ENCODE data around the gene GPR160. TPM values are rescaled to one million over a fixed set of nuclear protein-coding genes. Genes with fewer than 3 reads are reported as not detected.
"Not testable (repeated sequence)": the region's sequence is repeated elsewhere in the genome, so short reads cannot be mapped to it uniquely, and the experiment has no call there.

Gene GPR160
- total RNA-seq, 1 donor from 2014 or later: 0.45 TPM

GRCh38 chr3:170109579-170110293, 71.9 kb downstream of the GPR160 start:
- Mint-ChIP-seq H3K27ac (no peak overlapping the region), H3K4me1 (no peaks in the 10 kb centered on the region), H3K9me3 (no peaks in the 10 kb centered on the region), H3K27me3 (ENCODE audit: low read depth) (no peaks in the 10 kb centered on the region), H3K36me3 (peaks cover 36% of the 10 kb centered on the region), H3K4me3 (no peak overlapping the region)
- no peak for TF ChIP-seq CTCF (IDR thresholded peaks at IDR 0.05; ENCODE audit: unreplicated experiment)
- DNase-seq (ENCODE audit: low spot score in 2 of 2, unreplicated experiment in 2 of 2): no peak

GRCh38 chr3:170111147-170111771, 73.5 kb downstream of the GPR160 start:
- Mint-ChIP-seq H3K27me3 (ENCODE audit: low read depth) (no peaks in the 10 kb centered on the region), H3K27ac (no peak overlapping the region), H3K9me3 (no peaks in the 10 kb centered on the region), H3K36me3 (peaks cover 37% of the 10 kb centered on the region), H3K4me1 (no peaks in the 10 kb centered on the region), H3K4me3 (no peak overlapping the region)
- no peak for DNase-seq (ENCODE audit: low spot score in 2 of 2, unreplicated experiment in 2 of 2)
- TF ChIP-seq CTCF (IDR thresholded peaks at IDR 0.05; ENCODE audit: unreplicated experiment): no peak

- DNase-seq (ENCODE audit: low spot score in 2 of 2, unreplicated experiment in 2 of 2); H3K27me3 Mint-ChIP-seq (ENCODE audit: low read depth); H3K4me3 Mint-ChIP-seq; H3K4me1 Mint-ChIP-seq; H3K27ac Mint-ChIP-seq; H3K9me3 Mint-ChIP-seq: not testable (repeated sequence)
- peaks cover 36% of the 10 kb centered on the region for H3K36me3 Mint-ChIP-seq
Observed at GRCh38 chr3:170114165-170114564, 76.4 kb downstream of the GPR160 start.

GRCh38 chr3:170117134-170117533, 79.3 kb downstream of the GPR160 start:
- Mint-ChIP-seq H3K27me3 (ENCODE audit: low read depth) (no peaks in the 10 kb centered on the region), H3K36me3 (peaks cover 33% of the 10 kb centered on the region), H3K27ac (no peak overlapping the region), H3K4me3 (no peak overlapping the region), H3K4me1 (no peaks in the 10 kb centered on the region), H3K9me3 (no peaks in the 10 kb centered on the region)
- no peak for DNase-seq (ENCODE audit: low spot score in 2 of 2, unreplicated experiment in 2 of 2)
- TF ChIP-seq CTCF (IDR thresholded peaks at IDR 0.05; ENCODE audit: unreplicated experiment): no peak

GRCh38 chr3:170128259-170128976, 90.6 kb downstream of the GPR160 start:
- Mint-ChIP-seq H3K27me3 (ENCODE audit: low read depth) (no peaks in the 10 kb centered on the region), H3K9me3 (peaks cover under 1% of the 10 kb centered on the region), H3K27ac (no peak overlapping the region), H3K36me3 (peaks cover 26% of the 10 kb centered on the region), H3K4me3 (no peak overlapping the region), H3K4me1 (peaks cover 2% of the 10 kb centered on the region)
- TF ChIP-seq CTCF (IDR thresholded peaks at IDR 0.05; ENCODE audit: unreplicated experiment): no peak
- no peak for DNase-seq (ENCODE audit: low spot score in 2 of 2, unreplicated experiment in 2 of 2)

- DNase-seq (ENCODE audit: low spot score in 2 of 2, unreplicated experiment in 2 of 2): no peak
- no peak overlapping the region for H3K27ac Mint-ChIP-seq
- peaks cover 5% of the 10 kb centered on the region for H3K9me3 Mint-ChIP-seq
- no peaks in the 10 kb centered on the region for H3K27me3 Mint-ChIP-seq (ENCODE audit: low read depth)
- no peak for TF ChIP-seq CTCF (IDR thresholded peaks at IDR 0.05; ENCODE audit: unreplicated experiment)
- peaks cover 2% of the 10 kb centered on the region for H3K4me1 Mint-ChIP-seq
- no peak overlapping the region for H3K4me3 Mint-ChIP-seq
- H3K36me3 Mint-ChIP-seq: peaks cover 32% of the 10 kb centered on the region
Observed at GRCh38 chr3:170128977-170129431, 91.2 kb downstream of the GPR160 start.
